PFSK-1 (cell line): ENCODE measurements around the gene DNAH9.

ENCODE experiments used
- POLR2AphosphoS5 ChIP-seq: IDR thresholded peaks from 2 replicates; pipeline ENCODE4 v1.6.1; 2012; ENCODE audit warnings: low read depth, mild to moderate bottlenecking, control low read depth, low read length, moderate library complexity
- SIN3A ChIP-seq: IDR thresholded peaks from 2 replicates; pipeline ENCODE4 v1.6.1; 2012; ENCODE audit warnings: mild to moderate bottlenecking, low read length, moderate library complexity, borderline replicate concordance; ENCODE audit not compliant: insufficient read depth
- TAF1 ChIP-seq: IDR thresholded peaks from 2 replicates; pipeline ENCODE4 v1.6.1; 2012; ENCODE audit warnings: low read length, control low read depth, borderline replicate concordance; ENCODE audit not compliant: insufficient read depth

DNA sequence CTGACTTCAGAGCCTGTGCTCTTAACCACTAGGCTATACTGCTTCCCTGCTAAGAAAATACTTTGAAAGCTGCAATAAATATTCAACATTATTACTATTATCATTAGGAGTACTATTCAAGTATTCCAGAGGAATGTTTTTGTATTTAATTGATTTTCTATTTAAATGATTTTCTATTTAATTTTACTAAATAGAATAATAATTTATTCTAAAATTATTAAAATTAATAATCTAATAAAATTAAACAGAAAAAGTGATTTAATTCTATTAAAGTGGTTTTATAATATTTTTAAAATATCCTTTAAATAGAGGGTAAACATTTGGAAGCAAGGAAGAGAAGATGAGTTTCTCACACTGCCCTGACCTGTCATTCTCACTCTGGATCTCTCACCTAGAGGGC lies 173.8 kb downstream of the DNAH9 start:
- no peak for TF ChIP-seq POLR2AphosphoS5
- no peak for TF ChIP-seq TAF1
- TF ChIP-seq SIN3A: no peak
